HG03442 (cell line): ENCODE measurements around the gene GRAMD4.

ENCODE experiments used
- ATAC-seq: cut with Tn5 transposase; IDR thresholded peaks from one replicate; pipeline ENCODE4 v1.9.1; 2021; ENCODE audit warnings: mild to moderate bottlenecking, moderate library complexity; ENCODE audit not compliant: unreplicated experiment

Gene GRAMD4

GRCh38 chr22:46686221-46687047 is 66.2 kb downstream of the GRAMD4 start:
- no peak for ATAC-seq

- no peak for ATAC-seq
Observed at GRCh38 chr22:46687048-46687444, 66.9 kb downstream of the GRAMD4 start.

GRCh38 chr22:46687460-46687859 is 67.3 kb downstream of the GRAMD4 start:
- ATAC-seq = no peak

- no peak for ATAC-seq
Observed at GRCh38 chr22:46688949-46689348, 68.8 kb downstream of the GRAMD4 start.

DNA sequence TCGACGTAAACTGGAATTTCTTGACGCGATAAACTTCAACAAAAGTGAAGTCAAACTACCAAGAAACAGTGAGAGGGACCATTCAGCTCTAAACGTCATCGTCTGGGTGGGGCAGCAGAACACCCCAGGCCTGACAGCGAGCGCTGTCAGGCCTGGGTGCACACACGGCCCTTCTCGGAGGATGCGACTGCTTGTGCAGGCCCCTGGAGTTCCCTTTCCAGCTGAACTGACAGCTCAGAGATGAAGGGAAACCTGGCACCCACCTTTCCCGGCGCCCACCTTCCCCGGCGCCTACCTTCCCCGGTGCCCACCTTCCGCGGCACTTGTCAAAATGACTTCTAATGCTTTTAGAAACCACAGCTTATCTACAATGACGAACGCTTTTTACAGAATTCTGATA is 70.0 kb downstream of the GRAMD4 start:
- ATAC-seq = no peak

GRCh38 chr22:46691571-46691970 is 71.4 kb downstream of the GRAMD4 start:
- no peak for ATAC-seq

GRCh38 chr22:46693634-46694415 is 73.6 kb downstream of the GRAMD4 start:
- no peak for ATAC-seq

DNA sequence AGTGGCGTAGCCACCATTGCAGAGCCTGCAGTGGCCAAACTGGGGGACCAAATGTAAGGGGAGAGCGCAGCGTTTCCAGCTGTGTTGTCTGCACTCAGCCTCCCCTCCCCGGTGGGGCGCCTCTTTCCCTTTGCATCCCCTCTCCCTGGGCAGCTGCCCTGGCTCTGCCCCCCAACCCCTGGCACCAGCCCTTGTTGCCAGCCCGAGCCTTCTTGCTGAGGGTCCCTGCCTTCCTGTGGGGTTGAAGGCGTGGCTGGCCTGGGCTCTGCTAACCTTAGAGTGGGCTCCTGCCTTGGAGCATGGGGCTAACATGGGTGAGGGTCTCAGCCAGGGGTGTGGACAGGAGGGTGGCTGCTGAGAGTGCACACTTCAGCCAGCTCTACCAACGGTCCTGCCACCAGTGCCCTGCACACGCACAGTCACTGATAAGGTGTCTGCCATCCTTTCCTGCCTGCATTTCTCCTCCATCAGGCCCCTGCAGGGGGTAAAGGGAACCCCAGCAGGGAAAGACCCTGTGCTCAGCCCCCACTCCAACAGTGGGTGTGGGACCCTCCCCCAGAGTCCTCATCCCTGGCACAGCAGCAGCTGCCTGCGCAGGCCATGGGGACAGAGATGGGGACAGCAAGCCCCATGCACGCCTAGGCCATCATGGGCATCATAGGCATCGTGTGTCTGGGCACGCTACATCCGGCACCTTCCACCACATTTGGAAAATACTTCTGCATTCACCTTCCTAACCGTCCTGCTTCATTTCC is 74.4 kb downstream of the GRAMD4 start:
- ATAC-seq = no peak

DNA sequence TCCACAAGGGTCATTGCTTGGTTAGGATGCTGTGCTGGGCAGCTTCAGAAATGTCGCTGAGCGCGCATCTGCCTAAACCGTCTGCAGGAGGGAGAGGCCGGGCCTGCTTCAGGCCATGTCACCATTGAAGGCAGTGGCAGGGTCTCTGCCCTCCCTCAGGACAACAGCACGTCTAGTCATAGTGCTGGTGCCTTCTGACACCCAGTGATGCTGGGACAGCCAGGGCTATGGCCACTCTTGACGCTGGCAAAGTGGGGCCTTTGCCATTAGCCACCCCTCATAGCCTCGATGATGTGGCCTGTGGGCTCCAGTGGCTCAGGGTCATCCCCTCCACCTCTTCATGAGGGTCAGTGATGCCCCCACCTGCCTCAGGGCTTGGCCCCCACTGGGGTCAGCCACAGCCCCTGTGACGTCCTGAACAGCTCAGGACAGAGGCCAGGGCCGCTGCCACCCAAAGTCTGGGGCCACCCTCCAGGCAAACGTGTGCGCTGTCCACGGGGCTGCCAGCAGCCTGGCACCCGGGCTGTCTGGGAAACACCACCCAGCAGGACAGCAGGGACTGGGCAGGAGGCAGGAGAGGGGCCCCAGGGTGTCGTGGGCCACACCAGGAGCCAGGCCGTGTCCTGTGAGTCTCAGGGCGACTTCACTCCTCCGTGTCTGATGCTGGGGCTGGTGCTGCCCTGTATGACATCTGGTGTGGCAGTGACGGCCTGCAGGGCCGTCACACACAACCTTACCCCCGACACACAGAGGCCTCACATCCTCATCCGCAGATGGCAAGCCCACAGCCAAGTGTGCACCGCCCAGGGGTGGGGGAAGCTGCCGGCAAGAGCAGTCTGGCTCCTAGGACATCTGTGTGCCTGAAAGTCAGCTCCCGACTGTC is 75.4 kb downstream of the GRAMD4 start:
- no peak for ATAC-seq

- no peak for ATAC-seq
Observed at GRCh38 chr22:46696229-46696518, 76.0 kb downstream of the GRAMD4 start.

DNA sequence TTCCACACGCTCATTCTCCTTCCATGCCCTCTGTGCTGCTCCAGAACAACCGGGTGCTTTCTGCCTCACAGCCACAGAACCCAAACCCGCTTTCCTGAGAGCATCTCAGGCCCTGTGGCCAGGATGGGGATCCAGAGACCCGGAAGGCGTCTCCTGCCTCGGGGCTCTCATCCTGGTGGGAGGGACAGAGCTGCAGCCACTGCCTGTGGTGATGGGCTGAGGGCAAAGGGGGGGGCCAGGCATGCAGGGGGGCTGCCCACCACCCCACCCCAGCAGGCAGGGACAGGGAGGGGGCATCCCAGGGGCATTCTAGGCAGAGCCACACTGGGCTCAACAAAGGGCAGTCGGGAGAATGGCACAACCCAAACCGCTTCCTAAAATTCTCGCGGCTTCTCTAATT is 76.4 kb downstream of the GRAMD4 start:
- ATAC-seq = no peak

- ATAC-seq = no peak
Observed at GRCh38 chr22:46697811-46698515, 77.8 kb downstream of the GRAMD4 start.

DNA sequence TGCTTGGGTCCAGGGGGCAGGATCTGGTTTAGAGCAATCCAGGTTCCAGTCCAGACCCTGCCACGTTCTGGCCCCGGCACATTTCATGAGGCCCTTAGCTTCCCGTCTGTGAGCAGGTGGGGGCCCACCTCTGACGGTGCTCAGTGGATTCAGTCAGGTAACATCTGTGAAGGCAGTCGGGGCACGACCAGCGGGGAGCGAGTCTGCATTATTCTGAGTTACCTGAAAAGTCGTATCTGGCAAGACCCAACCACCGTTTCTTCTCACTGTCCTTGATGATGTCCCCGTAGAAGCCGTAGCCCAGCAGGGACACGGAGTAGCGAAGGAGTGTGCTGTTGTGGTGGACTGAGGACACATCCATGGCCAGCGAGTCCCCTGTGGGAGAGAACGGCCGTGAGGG is 78.9 kb downstream of the GRAMD4 start:
- no peak for ATAC-seq

GRCh38 chr22:46701262-46701661 is 81.1 kb downstream of the GRAMD4 start:
- ATAC-seq = no peak

DNA sequence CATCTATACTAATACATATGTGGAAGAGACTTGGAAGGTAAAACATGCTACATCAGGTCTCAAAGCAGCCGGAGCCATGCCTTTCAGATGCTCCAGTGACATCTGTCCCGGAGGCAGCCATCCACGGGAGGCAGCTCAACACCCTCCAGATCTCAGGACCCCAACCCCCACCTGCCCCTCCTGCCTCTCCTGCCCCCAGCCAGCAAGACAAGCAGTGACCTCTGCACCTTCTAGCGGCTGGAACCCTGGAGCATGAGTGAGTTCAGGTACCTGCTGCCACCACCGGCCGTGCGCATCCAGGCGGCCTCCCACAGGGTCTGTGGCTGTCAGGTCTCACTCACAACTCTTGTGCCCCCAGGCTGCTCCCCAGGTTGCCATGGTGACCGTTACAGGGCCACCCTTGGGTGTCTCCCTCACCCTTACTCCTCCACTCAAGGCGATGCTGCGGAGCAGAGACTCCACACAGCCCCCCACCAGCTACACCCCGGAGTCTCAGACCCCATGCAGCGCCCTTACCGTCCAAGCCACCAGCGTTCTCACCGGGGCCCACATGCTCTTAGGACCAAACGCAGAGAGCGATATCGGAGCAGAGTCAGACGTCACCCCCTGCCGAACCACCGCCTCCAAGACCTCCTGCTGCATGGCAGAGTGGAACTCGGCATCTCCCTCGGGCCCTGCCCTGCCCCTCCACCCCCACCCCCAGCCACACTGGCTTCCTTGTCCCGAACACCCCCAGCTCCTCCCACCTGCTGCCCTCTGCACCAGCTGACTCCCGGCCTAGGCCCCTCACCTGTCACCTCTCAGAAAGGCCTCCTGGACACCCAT is 83.2 kb downstream of the GRAMD4 start:
- ATAC-seq = no peak

- no peak for ATAC-seq
Observed at GRCh38 chr22:46703996-46704370, 83.8 kb downstream of the GRAMD4 start.

- no peak for ATAC-seq
Observed at GRCh38 chr22:46706060-46706459, 85.9 kb downstream of the GRAMD4 start.

DNA sequence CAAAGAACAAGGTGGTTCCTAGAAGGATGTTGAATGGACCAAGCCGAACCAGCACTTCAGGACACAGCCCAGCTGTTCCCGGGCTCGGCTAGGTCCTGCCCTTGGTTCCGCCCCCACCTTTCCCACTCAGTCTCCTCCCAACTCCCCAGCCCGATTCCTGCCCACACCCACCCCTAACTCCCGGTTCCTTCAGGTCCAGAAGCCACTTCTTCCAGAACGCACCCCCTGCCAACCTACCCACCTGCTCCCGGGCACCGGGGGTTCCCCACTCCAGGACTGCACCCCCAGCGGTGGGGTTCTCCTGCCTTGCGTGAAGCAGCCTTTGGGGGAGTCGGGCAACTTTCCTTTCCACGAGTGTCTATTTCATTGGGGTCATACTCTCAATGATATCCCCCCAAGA is 87.1 kb downstream of the GRAMD4 start:
- no peak for ATAC-seq

GRCh38 chr22:46707827-46708570 is 87.8 kb downstream of the GRAMD4 start:
- no peak for ATAC-seq
